Uterus (tissue), 4 donors: ENCODE results near the gene THOC3. TPM values are rescaled to one million over a fixed set of nuclear protein-coding genes. Genes with fewer than 3 reads are reported as not detected.
"Not testable (repeated sequence)": the region's sequence is repeated elsewhere in the genome, so short reads cannot be mapped to it uniquely, and the experiment has no call there.

Source experiments
- DNase-seq, 2 donors: peaks; one replicate each; pipeline ENCODE4 v3.0.0-alpha.2; 2019 to 2020
- H3K27ac ChIP-seq, 2 donors: fragments of 200-600 bp; sonication (generic); 1 replicate in 1 of 2; 2 replicates in 1 of 2; pipeline ENCODE4 v1.5.1; 2016 to 2018
- H3K27me3 ChIP-seq, 2 donors: fragments of 200-600 bp; sonication (generic); one replicate each; pipeline ENCODE4 v1.5.1; 2018 to 2019; ENCODE audit warnings: control low read depth in 1 of 2
- H3K36me3 ChIP-seq, 2 donors: fragments of 200-600 bp; sonication (generic); one replicate each; pipeline ENCODE4 v1.5.1; 2019; ENCODE audit warnings: control low read depth in 1 of 2
- H3K4me1 ChIP-seq, 2 donors: fragments of 200-600 bp; sonication (generic); one replicate each; pipeline ENCODE4 v1.5.1; 2018 to 2019; ENCODE audit warnings: control low read depth in 1 of 2
- H3K4me3 ChIP-seq, 2 donors: fragments of 200-600 bp; sonication (generic); 1 replicate in 1 of 2; 2 replicates in 1 of 2; pipeline ENCODE4 v1.5.1; 2018 to 2019; ENCODE audit warnings: mild to moderate bottlenecking in 1 of 2
- H3K9me3 ChIP-seq, 2 donors: fragments of 200-600 bp; sonication (generic); one replicate each; pipeline ENCODE4 v1.5.1; 2019; ENCODE audit warnings: control low read depth in 1 of 2
- CTCF ChIP-seq, 4 experiments: fragments of 200-600 bp in 2 of 4; fragments of 450-650 bp in 2 of 4; sonication (generic) in 2 of 4; IDR thresholded peaks; one replicate each; pipeline ENCODE4 v1.5.1; 2016 to 2019; ENCODE audit warnings: antibody characterized with exemption in 4 of 4, mild to moderate bottlenecking in 2 of 4, moderate library complexity in 1 of 4
- POLR2A ChIP-seq, 2 donors: fragments of 450-650 bp; IDR thresholded peaks; one replicate each; pipeline ENCODE4 v1.6.1; 2016; ENCODE audit warnings: antibody characterized with exemption in 2 of 2, mild to moderate bottlenecking in 1 of 2, moderate library complexity in 1 of 2
- intact Hi-C: fragments of 100-400 bp; cut with DNase I; formaldehyde crosslinking; loops from one replicate; pipeline ENCODE4 v1.15.1; 2023; ENCODE audit warnings: low total_unique reads
- total RNA-seq, 4 donors: library from RNA; depleted of rRNA in 3 of 4; stranded (reverse); fragments of >200 nt in 3 of 4; gene quantifications; one replicate each; pipeline versions ENCODE4 v1.1.0 to v1.2.4, GENCODE V29; 2014 to 2023
- donor health status: DM: yes; HTN: yes; CAD: no.

THOC3 gene
- total RNA-seq, 4 donors from 2014 or later, result 6.8 to 57.8 (median 36.3) TPM

GRCh38 chr5:175922192-175922885, 45.8 kb downstream of the THOC3 start:
- no peaks in the 10 kb centered on the region for H3K36me3 ChIP-seq
- no peak overlapping the region for H3K4me3 ChIP-seq
- no peaks in the 10 kb centered on the region for H3K27me3 ChIP-seq
- no peaks in the 10 kb centered on the region for H3K4me1 ChIP-seq
- TF ChIP-seq POLR2A (IDR thresholded peaks at IDR 0.05), result no peak
- intact Hi-C loops, result no loop called here
- no peak for DNase-seq
- no peaks in the 10 kb centered on the region for H3K9me3 ChIP-seq
- no peak overlapping the region for H3K27ac ChIP-seq

- DNase-seq, result no peak
- no peaks in the 10 kb centered on the region for H3K27me3 ChIP-seq
- H3K27ac ChIP-seq, result no peak overlapping the region
- no peak overlapping the region for H3K4me3 ChIP-seq
- H3K9me3 ChIP-seq, result no peaks in the 10 kb centered on the region
- intact Hi-C loops, result no loop called here
- no peaks in the 10 kb centered on the region for H3K4me1 ChIP-seq
- H3K36me3 ChIP-seq, result no peaks in the 10 kb centered on the region
- TF ChIP-seq CTCF (IDR thresholded peaks at IDR 0.05) (no peak), POLR2A (IDR thresholded peaks at IDR 0.05) (no peak)
These were observed 46.9 kb downstream of the THOC3 start for GRCh38 chr5:175921061-175921730.

GRCh38 chr5:175920231-175920811, 47.8 kb downstream of the THOC3 start:
- Histone ChIP-seq H3K27me3 (no peaks in the 10 kb centered on the region), H3K9me3 (no peaks in the 10 kb centered on the region), H3K27ac (no peak overlapping the region), H3K4me1 (no peaks in the 10 kb centered on the region), H3K4me3 (no peak overlapping the region), H3K36me3 (no peaks in the 10 kb centered on the region)
- TF ChIP-seq POLR2A (IDR thresholded peaks at IDR 0.05) (no peak), CTCF (IDR thresholded peaks at IDR 0.05) (no peak)
- intact Hi-C loops, result no loop called here
- DNase-seq, result no peak

GRCh38 chr5:175915066-175916037, 52.8 kb downstream of the THOC3 start:
- DNase-seq, H3K4me1 ChIP-seq, H3K27me3 ChIP-seq, H3K4me3 ChIP-seq, intact Hi-C loops, H3K9me3 ChIP-seq, H3K27ac ChIP-seq, H3K36me3 ChIP-seq: not testable (repeated sequence)

- H3K36me3 ChIP-seq, H3K27ac ChIP-seq, H3K4me3 ChIP-seq, DNase-seq, H3K9me3 ChIP-seq, intact Hi-C loops, H3K27me3 ChIP-seq, H3K4me1 ChIP-seq: not testable (repeated sequence)
These were observed 54.1 kb downstream of the THOC3 start for GRCh38 chr5:175913835-175914672.

GRCh38 chr5:175910072-175910471, 58.0 kb downstream of the THOC3 start:
- DNase-seq, intact Hi-C loops, H3K4me1 ChIP-seq, H3K27me3 ChIP-seq, H3K36me3 ChIP-seq, H3K4me3 ChIP-seq, H3K9me3 ChIP-seq, H3K27ac ChIP-seq: not testable (repeated sequence)

Other genes starting within 250 kb of the THOC3 start
- gene CPLX2, start 96.7 kb downstream of the THOC3 start, total RNA-seq, result under 1 TPM in 1 of 4 donors, not detected in 3; 0.21 TPM